Measurements from ENCODE around the gene CCDC85C.
"Not testable (repeated sequence)": the region's sequence is repeated elsewhere in the genome, so short reads cannot be mapped to it uniquely, and the experiment has no call there.

The CCDC85C gene

DNA sequence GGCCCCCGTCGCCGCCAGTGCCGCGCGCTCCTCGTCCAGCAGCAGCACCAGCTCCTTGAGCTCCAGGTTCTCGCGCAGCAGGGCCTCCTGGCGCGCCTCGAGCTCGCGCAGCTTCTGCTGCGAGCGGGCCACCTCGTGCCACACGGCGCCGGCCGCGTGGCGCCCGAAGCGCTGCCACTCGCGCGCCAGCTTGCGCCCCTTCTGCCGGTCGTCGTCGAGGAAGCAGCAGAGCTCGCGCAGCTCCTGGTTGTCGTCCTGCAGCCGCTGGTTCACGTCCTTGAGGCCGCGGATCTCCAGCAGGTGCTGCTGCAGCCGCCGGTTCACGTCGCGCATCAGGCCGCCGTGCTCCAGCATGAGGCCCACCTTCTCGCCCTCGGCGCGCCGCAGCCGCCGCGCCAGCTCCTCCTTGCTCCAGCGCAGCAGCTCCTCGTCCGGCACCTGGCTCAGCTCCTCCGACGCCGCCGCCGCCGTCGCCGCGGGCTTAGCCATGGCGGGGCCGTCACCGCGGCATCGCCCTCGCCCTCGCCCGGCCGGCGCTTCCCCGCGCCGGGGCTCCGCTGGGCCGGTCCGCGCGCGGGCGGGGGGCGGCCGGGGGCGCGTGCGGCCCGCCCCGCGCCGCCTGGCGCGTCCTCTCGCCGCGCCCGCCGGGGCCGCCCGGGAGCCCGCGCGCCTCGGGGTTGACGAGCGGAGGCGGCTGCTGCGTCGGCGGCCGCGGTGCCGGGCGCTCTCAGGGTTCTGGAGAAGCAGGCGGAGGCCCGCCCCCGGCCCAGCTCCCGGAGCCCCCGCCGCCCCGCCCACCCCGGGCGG, at the start of gene CCDC85C:
CCDC85C (minus strand) TSS at position 737 of the 807 bp plus-strand sequence; CDS start at position 489, 248 bp downstream.
- peak; percentile 20 to 28 for DNase-seq (ENCODE audit: low read depth in 2 of 2)

DNA sequence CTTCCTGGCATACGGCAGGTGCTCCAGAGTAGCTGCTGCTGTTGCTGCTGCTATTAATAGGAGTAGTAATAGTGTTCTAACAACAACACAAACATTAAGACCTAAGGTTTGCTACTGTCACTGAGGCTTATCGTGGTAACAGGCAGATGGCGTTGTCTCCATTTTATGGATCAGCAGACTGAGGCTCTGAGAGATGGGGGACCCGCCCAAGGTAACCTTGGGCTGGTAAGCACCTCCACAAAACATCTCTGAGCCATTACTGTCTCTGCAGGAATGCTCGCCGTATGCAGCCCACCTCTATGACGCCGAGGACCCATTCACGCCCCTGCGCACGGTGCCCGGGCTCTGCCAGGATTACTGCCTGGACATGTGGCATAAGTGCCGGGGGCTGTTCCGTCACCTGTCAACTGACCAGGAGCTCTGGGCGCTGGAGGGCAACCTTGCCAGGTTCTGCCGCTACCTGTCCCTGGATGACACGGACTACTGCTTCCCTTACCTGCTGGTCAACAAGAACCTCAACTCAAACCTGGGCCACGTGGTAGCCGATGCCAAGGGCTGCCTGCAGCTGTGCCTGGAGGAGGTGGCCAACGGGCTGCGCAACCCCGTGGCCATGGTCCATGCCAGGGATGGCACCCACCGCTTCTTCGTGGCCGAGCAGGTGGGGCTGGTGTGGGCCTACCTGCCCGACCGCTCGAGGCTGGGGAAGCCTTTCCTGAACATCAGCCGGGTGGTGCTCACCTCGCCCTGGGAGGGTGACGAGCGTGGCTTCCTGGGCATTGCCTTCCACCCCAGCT, 48.1 kb upstream of the CCDC85C start:
- no peak for DNase-seq (ENCODE audit: low read depth in 2 of 2)

GRCh38 chr14:99650189-99650588, 46.2 kb upstream of the CCDC85C start:
- DNase-seq (ENCODE audit: low read depth in 2 of 2), result no peak

DNA sequence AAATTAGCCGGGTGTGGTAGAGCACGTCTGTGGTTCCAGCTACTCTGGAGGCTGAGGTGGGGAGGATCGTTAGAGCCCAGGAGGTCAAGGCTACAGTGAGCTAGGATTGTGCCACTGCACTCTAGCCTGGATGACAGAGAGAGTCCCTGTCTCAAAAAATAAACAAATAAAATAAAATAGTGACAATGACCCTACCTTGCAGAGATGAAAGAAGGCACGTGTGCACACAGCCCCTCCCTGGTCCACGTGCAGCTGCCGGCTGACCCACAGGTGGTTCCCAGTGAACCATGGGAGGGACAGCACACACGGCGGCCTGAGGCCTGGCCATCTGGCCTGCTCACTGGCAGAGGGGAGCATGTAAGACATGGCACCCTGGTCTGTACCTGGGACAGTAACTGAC, 45.6 kb upstream of the CCDC85C start:
- no peak for DNase-seq (ENCODE audit: low read depth in 2 of 2)

GRCh38 chr14:99649219-99649618, 45.2 kb upstream of the CCDC85C start:
- no peak for DNase-seq (ENCODE audit: low read depth in 2 of 2)

GRCh38 chr14:99648027-99648784, 44.2 kb upstream of the CCDC85C start:
- no peak for DNase-seq (ENCODE audit: low read depth in 2 of 2)

DNA sequence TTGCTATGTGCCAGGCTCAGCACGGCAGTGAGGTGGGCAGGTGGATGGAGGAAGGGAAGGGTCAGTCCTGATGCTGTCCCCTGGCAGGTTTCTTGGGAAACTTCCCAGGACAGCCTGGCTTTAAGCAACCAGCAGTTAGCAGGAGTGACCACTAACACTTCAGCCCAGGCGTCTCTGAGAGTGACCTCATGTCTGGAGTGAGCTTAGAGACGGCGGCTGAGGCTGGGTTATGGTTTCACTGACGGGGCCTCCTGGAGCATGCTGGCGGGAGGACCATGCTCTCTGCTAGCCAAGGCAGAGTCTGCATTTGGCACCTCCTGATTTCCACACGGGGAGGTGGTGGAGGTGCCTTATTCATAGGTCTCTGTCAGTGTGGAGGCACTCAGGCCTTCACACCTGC, 43.4 kb upstream of the CCDC85C start:
- DNase-seq (ENCODE audit: low read depth in 2 of 2), result no peak

GRCh38 chr14:99645545-99646505, 41.8 kb upstream of the CCDC85C start:
- no peak for DNase-seq (ENCODE audit: low read depth in 2 of 2)

- no peak for DNase-seq (ENCODE audit: low read depth in 2 of 2)
These were observed 40.9 kb upstream of the CCDC85C start, which contains the start of gene HHIPL1 for GRCh38 chr14:99644723-99645544. HHIPL1 (plus strand) TSS chr14:99645129; CDS start chr14:99645208, 79 bp downstream.

DNA sequence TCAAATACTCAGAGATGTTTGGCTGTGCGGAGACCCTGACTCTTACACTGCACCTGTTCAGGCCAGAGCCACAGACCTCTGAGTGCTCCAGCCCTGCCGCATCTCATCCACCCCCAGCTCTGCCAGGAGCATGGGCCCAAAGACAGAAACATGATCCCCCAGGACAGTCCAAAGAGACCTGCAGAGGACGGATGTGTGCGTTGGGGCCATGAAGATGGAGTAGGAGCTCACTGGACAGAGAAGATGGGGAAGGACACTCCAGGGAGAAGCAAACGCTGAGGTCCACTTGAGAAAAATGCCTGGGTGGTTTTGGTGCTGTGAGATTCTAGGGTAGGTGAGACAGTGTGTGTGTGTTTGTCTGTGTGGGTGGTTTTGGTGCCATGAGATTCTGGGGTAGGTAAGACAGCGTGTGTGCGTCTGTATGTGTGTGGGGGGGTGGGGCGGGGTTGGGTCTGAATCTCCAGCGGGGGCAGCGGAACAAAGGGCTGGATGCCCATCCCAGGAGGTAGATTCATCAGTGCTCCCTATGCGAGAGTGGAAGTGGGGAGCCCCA, 40.1 kb upstream of the CCDC85C start:
- DNase-seq (ENCODE audit: low read depth in 2 of 2), result no peak

DNA sequence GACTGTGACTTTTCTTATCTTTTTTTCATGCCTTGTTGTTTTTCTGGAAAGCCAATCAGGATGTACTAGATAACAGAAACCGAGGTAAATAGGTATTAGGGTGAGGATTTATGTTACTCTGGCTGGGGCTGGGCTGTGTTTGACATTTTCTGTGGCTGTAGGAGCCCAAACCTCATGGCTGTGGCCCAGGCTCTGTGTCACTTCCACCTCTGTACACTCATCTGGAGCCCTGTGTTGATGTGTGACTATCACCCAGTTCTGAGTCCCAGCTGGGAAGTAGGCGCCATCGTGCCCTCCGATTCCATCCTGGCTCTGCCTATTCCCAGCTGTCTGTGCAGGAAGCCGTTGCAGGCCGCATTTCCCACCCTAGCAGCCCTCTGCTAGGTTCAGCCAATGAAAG, 39.3 kb upstream of the CCDC85C start:
- DNase-seq (ENCODE audit: low read depth in 2 of 2), result no peak

DNA sequence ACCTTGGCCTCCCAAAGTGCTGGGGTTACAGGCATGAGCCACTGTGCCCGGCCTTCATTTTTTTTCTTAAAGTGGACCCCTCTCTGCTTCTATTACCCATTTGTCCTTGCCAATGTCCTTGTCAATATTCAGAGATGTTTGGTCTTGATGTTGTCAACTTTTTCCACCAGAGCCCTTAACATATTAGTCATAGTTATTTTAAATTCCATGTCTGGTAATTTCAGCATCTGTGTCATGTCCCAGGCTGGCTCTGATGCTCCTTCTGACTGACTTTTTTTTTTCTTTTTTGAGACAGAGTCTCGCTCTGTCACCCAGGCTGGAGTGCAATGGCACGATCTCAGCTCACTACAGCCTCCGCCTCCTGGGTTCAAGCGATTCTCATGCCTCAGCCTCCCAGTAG, 38.8 kb upstream of the CCDC85C start:
- DNase-seq (ENCODE audit: low read depth in 2 of 2), result not testable (repeated sequence)

DNA sequence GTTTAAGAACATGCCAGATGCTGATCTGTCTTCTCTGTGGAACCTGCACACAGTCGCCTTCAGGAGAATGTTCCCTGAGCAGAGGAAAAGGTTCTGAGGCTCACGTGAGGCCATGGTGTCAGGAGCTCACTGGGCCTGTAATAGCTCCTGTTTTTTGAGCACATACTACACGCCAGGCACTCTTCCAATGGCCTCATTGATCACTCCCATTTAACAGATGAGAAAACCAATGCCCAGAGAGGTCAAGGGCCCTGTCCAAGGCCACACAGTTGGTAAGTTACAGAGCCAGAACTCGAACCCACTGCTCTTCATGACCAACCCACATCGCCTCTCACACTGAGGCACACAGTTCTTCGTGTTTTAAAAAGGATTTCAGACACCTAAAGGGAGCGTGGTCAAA, 33.6 kb upstream of the CCDC85C start:
- DNase-seq (ENCODE audit: low read depth in 2 of 2), result no peak

- DNase-seq (ENCODE audit: low read depth in 2 of 2), result no peak
These were observed 32.5 kb upstream of the CCDC85C start for GRCh38 chr14:99636487-99636886.

- no peak for DNase-seq (ENCODE audit: low read depth in 2 of 2)
These were observed 31.1 kb upstream of the CCDC85C start for GRCh38 chr14:99635116-99635515.

DNA sequence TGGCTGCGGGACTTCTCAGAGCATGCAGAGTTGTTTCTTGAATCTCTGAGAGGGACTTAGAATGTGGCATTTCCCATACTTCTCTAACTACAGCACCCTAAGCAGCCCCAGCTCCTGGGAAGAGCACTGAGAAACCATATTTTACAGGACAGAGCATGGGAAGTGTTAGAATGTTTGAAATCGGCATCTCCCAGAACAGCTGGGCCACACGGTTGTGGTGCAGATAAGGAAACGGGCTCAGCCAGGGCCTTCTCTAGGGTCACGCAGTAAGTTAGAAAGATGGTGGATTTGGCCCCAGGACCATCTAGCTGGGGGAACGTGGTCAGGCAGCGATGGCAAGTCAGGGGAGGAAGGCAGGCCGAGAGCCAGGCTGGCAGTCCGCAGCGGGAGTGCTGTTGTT, 30.4 kb upstream of the CCDC85C start:
- DNase-seq (ENCODE audit: low read depth in 2 of 2), result no peak

DNA sequence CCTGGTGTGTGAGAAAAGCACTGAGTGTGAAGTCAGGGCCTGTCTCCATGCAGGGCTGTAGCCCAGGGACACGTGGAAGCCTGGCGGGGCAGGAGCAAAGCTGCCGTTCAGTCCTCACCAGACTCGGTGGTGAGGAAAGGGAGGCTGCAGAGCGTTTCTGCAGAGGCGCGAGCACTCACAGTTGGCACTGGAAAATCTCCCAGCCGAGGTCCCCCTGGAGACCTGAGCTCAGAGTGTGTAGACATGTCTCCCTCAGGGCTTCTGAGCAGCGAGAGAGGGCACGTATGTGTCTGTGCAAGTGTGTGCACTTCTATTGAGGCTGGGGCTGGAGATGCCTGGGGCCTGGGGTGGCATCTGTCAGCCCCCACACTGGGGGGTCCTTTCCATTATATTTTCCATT, 29.9 kb upstream of the CCDC85C start:
- no peak for DNase-seq (ENCODE audit: low read depth in 2 of 2)

DNA sequence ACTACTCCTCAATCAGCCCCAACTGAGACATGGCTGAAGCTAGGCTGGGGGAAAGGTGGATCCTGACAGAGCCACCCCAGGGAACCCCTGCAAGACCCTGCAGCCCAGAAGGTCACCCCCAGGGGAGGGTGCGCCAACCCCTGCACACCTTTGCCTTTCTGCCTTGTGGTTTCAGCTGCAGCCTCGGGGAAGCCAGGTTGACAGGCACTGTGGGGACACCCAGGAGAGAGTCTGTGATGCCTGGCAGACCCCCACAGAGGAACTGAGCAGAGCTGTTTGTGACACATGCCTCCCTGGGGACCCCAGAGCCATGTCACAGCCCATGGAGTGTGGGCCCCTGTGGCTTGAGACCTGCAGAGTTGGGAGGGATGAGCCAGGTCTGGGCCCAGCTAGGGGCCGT, 29.1 kb upstream of the CCDC85C start:
- DNase-seq (ENCODE audit: low read depth in 2 of 2), result no peak

DNA sequence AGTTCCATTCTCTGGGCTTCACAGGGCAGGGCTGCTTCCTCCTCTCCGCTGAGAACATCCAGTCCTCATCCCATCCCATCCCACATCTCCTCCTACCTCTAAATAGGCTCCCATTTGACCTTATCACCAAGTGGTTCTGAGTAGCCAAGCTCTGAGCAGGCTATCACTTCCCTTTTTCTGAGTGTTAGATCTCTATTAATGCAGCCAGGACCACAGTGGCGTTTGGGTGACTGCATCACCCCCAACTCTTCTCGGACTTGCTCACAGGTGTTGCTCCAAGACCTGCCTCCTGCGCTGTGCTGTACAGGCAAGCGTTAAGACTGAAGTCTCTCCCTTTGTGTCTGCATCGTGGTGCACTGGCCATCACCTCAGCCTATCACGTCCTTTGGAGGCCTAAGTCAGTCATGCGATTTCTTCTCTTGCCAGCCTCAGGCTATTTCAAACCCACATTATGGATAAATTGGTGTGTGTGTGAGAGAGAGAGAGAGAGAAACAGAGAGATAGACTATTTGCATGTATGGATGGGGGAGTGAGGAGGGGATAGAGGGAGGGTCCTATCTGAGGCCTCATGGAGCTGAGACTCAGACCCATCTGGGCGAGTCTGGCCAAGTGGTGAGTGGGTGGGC, 28.5 kb upstream of the CCDC85C start:
- DNase-seq (ENCODE audit: low read depth in 2 of 2), result no peak

Data from stimulated activated CD4-positive, alpha-beta T cell treated with anti-CD3 and anti-CD28 coated beads, Interleukin-1b, Interleukin-23, amount 100 ng/mL, for 4 hours (primary cell).